Panc1 (cell line): ENCODE results near the gene PDK4. TPM values are rescaled to one million over a fixed set of nuclear protein-coding genes. Genes with fewer than 3 reads are reported as not detected.

Experiments
- ATAC-seq: fragments of 200-7000 bp; cut with Tn5 transposase; 2 replicates; pipeline ENCODE4 v1.9.1; 2020; ENCODE audit warnings: mild to moderate bottlenecking, moderate library complexity
- BruUV-seq: library from RNA; stranded (reverse); fragments of 400-500 nt; replicated peaks from 2 replicates; lab custom pipeline; 2021; lab: Mats Ljungman, UMichigan
- CTCF ChIA-PET: fragments of 300-600 bp; sonication (Branson Sonifier 250); formaldehyde crosslinking; loops from one replicate; lab custom pipeline; 2022; ENCODE audit warnings: antibody characterized with exemption; lab: Charles Lee
- POLR2A ChIA-PET: fragments of 300-600 bp; sonication (Branson Sonifier 250); formaldehyde crosslinking; loops from one replicate; lab custom pipeline; 2022; ENCODE audit warnings: antibody characterized with exemption; lab: Charles Lee
- DNase-seq: peaks from one replicate; pipeline ENCODE4 v3.0.0-alpha.2; 2010; ENCODE audit warnings: low read depth, low spot score
- H3K27ac ChIP-seq: 2 replicates; pipeline ENCODE4 v1.5.1; 2011; ENCODE audit warnings: mild to moderate bottlenecking, low read length, inconsistent platforms
- H3K27me3 ChIP-seq: fragments of 200-500 bp; sonication (Bioruptor generic); 2 replicates; pipeline ENCODE4 v1.6.0; 2014; ENCODE audit warnings: low read length, inconsistent platforms; ENCODE audit not compliant: control insufficient read depth, insufficient read depth
- H3K36me3 ChIP-seq: fragments of 200-500 bp; sonication (Bioruptor generic); 2 replicates; pipeline ENCODE4 v1.5.1; 2014; ENCODE audit warnings: inconsistent platforms, mild to moderate bottlenecking, low read length, moderate library complexity; ENCODE audit not compliant: control insufficient read depth, insufficient read depth
- H3K4me1 ChIP-seq: 2 replicates; pipeline ENCODE4 v1.5.1; 2011; ENCODE audit warnings: inconsistent platforms, mild to moderate bottlenecking, low read length, moderate library complexity; ENCODE audit not compliant: control insufficient read depth, insufficient read depth
- H3K4me3 ChIP-seq, 2 experiments: 2 replicates each; pipeline ENCODE4 v1.5.1; 2011 to 2012; ENCODE audit warnings: low read depth in 2 of 2, low read length in 2 of 2, mild to moderate bottlenecking in 2 of 2, inconsistent platforms in 1 of 2, moderate library complexity in 1 of 2
- H3K9me3 ChIP-seq: fragments of 200-500 bp; sonication (Bioruptor generic); 2 replicates; pipeline ENCODE4 v1.5.1; 2014; ENCODE audit warnings: low read depth, mild to moderate bottlenecking, inconsistent platforms, low read length, moderate library complexity; ENCODE audit not compliant: control insufficient read depth, insufficient read depth
- CTCF ChIP-seq: fragments of 450-650 bp; IDR thresholded peaks from 2 replicates; pipeline ENCODE4 v1.5.1; 2017; ENCODE audit warnings: mild to moderate bottlenecking
- POLR2AphosphoS5 ChIP-seq: IDR thresholded peaks from 2 replicates; pipeline ENCODE4 v1.6.1; 2012; ENCODE audit warnings: mild to moderate bottlenecking, low read depth, low read length, moderate library complexity
- SIN3A ChIP-seq: IDR thresholded peaks from 2 replicates; pipeline ENCODE4 v1.6.1; 2012; ENCODE audit warnings: low read depth, mild to moderate bottlenecking, low read length, moderate library complexity, borderline replicate concordance; ENCODE audit not compliant: insufficient read depth
- TCF7L2 ChIP-seq: IDR thresholded peaks from 2 replicates; pipeline ENCODE4 v1.6.1; 2011; ENCODE audit warnings: mild to moderate bottlenecking, low read depth, low read length, inconsistent platforms
- in situ Hi-C: cut with HindIII; loops from 2 replicates; pipeline ENCODE4 v1.10.0; 2016; ENCODE audit warnings: low sequenced_read_pairs, low pct_unique_long_range_greater_than_20kb
- intact Hi-C: fragments of 100-400 bp; cut with micrococcal nuclease; formaldehyde crosslinking; loops from one replicate; pipeline ENCODE4 v1.10.0; 2022; ENCODE audit not compliant: unreplicated experiment
- total RNA-seq: library from RNA; stranded (reverse); gene quantifications from one replicate; pipeline ENCODE4 v1.2.1, GENCODE V29; 2021; ENCODE audit not compliant: unreplicated experiment
- TF ChIP-seq, protein P1 (sequence below), 2 experiments: IDR thresholded peaks; 2 replicates each; pipeline ENCODE4 v1.6.1; 2011 to 2012; ENCODE audit warnings: low read depth in 2 of 2, control low read depth in 1 of 2, low read length in 1 of 2, mild to moderate bottlenecking in 1 of 2, moderate library complexity in 1 of 2; ENCODE audit not compliant: insufficient read depth in 1 of 2

The PDK4 gene
- total RNA-seq, 1 experiment from 2014 or later = 1.4 TPM

DNA sequence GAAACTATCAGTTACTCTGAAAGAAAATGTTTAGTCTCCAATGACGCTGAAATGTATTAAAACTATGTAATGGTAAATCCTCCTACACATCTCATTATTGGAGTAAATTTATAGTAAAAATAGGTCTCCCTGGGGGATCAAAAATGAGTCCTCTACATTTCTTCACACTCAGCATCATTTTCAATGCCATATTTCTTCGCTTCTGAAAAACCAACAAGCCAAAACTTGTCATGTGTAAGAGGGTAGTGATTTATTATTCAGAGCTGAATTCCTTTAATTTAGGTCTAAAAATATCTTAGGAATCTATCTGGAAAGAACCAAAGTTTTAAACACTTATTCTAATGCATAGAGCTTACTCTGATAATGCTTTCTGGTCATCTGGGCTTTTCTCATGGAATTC is 3.0 kb downstream of the PDK4 start:
- Histone ChIP-seq H3K4me1 (peaks cover 3% of the 10 kb centered on the region; the same call in 1 of the 2 replicates), H3K4me3 (no peak overlapping the region), H3K9me3 (no peaks in the 10 kb centered on the region), H3K36me3 (0 out of 2 replicates have a peak, but pooled peaks cover 2% of the 10 kb centered on the region), H3K27me3 (peaks cover 5% of the 10 kb centered on the region; the same call in 1 of the 2 replicates), H3K27ac (no peak overlapping the region)
- DNase-seq (no peak), ATAC-seq (no peak)
- CTCF ChIA-PET = no interaction called here
- intact Hi-C loops (no loop called here), in situ Hi-C loops (no loop called here)
- TF ChIP-seq CTCF (no peak), SIN3A (no peak)
- TF ChIP-seq, protein P1, sequence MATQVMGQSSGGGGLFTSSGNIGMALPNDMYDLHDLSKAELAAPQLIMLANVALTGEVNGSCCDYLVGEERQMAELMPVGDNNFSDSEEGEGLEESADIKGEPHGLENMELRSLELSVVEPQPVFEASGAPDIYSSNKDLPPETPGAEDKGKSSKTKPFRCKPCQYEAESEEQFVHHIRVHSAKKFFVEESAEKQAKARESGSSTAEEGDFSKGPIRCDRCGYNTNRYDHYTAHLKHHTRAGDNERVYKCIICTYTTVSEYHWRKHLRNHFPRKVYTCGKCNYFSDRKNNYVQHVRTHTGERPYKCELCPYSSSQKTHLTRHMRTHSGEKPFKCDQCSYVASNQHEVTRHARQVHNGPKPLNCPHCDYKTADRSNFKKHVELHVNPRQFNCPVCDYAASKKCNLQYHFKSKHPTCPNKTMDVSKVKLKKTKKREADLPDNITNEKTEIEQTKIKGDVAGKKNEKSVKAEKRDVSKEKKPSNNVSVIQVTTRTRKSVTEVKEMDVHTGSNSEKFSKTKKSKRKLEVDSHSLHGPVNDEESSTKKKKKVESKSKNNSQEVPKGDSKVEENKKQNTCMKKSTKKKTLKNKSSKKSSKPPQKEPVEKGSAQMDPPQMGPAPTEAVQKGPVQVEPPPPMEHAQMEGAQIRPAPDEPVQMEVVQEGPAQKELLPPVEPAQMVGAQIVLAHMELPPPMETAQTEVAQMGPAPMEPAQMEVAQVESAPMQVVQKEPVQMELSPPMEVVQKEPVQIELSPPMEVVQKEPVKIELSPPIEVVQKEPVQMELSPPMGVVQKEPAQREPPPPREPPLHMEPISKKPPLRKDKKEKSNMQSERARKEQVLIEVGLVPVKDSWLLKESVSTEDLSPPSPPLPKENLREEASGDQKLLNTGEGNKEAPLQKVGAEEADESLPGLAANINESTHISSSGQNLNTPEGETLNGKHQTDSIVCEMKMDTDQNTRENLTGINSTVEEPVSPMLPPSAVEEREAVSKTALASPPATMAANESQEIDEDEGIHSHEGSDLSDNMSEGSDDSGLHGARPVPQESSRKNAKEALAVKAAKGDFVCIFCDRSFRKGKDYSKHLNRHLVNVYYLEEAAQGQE (IDR thresholded peaks at IDR 0.05; ENCODE audit: insufficient read depth in 1 of 2, low read depth in 2 of 2, low read length in 1 of 2) = no peak
- no TSS peak for BruUV-seq
- POLR2A ChIA-PET = no interaction called here

GRCh38 chr7:95592570-95592969 is 3.7 kb downstream of the PDK4 start:
- POLR2A ChIA-PET = no interaction called here
- ATAC-seq (no peak), DNase-seq (no peak)
- in situ Hi-C loops (no loop called here), intact Hi-C loops (no loop called here)
- H3K27me3 ChIP-seq = peaks cover 5% of the 10 kb centered on the region; the same call in 1 of the 2 replicates
- TF ChIP-seq SIN3A (no peak), POLR2AphosphoS5 (no peak), CTCF (no peak), TCF7L2 (no peak)
- TF ChIP-seq, protein P1 (IDR thresholded peaks at IDR 0.05; ENCODE audit: insufficient read depth in 1 of 2, low read depth in 2 of 2, low read length in 1 of 2) = no peak
- CTCF ChIA-PET = no interaction called here
- peaks cover 3% of the 10 kb centered on the region; the same call in 1 of the 2 replicates for H3K4me1 ChIP-seq
- no peaks in the 10 kb centered on the region for H3K9me3 ChIP-seq
- H3K36me3 ChIP-seq = 0 out of 2 replicates have a peak, but pooled peaks cover 2% of the 10 kb centered on the region
- H3K4me3 ChIP-seq = no peak overlapping the region
- no peak overlapping the region for H3K27ac ChIP-seq
- no TSS peak for BruUV-seq
